Smooth muscle cell of the coronary artery (primary cell): ENCODE data around the gene ITGAX. TPM values are rescaled to one million over a fixed set of nuclear protein-coding genes. Genes with fewer than 3 reads are reported as not detected.

Experiments
- total RNA-seq: library from RNA; depleted of rRNA; stranded (reverse); fragments of >200 nt; gene quantifications from 2 replicates; pipeline ENCODE4 v1.2.3, GENCODE V29; 2014; ENCODE audit warnings: low replicate concordance

ITGAX gene
- total RNA-seq: under 0.01 TPM in 1 of 2 replicates, not detected in the other

GRCh38 chr16:31354394-31355291, at the start of gene ITGAX:
ITGAX (plus strand) TSS chr16:31355176; CDS start chr16:31355255, 79 bp downstream.

GRCh38 chr16:31393056-31393455, 38.1 kb downstream of the ITGAX start, which contains the start of gene ITGAD:
ITGAD (plus strand) TSS chr16:31393335; CDS start chr16:31393361, 26 bp downstream.

GRCh38 chr16:31428279-31428597, 73.3 kb downstream of the ITGAX start, which contains the start of gene COX6A2:
COX6A2 (minus strand) TSS chr16:31428360; CDS start chr16:31428325, 35 bp downstream.

Other genes with a start within 250 kb of the ITGAX start
- gene BCKDK, start 246.8 kb upstream of the ITGAX start, total RNA-seq: 8.3 and 15.0 TPM in 2 replicates
- 26.2 and 26.8 TPM in 2 replicates for gene KAT8, start 237.5 kb upstream of the ITGAX start, total RNA-seq
- gene PRSS8, start 219.4 kb upstream of the ITGAX start, total RNA-seq: not detected in 2 replicates
- gene PRSS36, start 205.1 kb upstream of the ITGAX start, total RNA-seq: 0.45 TPM in 1 of 2 replicates, not detected in the other
- 25.2 and 35.3 TPM in 2 replicates for gene FUS, start 175.0 kb upstream of the ITGAX start, total RNA-seq
- gene PYCARD, start 152.4 kb upstream of the ITGAX start, total RNA-seq: 43.5 and 69.2 TPM in 2 replicates
- gene TRIM72, start 141.1 kb upstream of the ITGAX start, total RNA-seq: under 0.01 TPM in 1 of 2 replicates, not detected in the other
- not detected in 2 replicates for gene PYDC1, start 138.0 kb upstream of the ITGAX start, total RNA-seq
- not detected in 2 replicates for gene ITGAM, start 95.2 kb upstream of the ITGAX start, total RNA-seq
- not detected in 2 replicates for gene ITGAD, start 38.2 kb downstream of the ITGAX start, total RNA-seq
- gene COX6A2, start 73.2 kb downstream of the ITGAX start, total RNA-seq: not detected in 2 replicates
- 0.15 and 0.23 TPM in 2 replicates for gene ZNF843, start 87.6 kb downstream of the ITGAX start, total RNA-seq
- gene ARMC5, start 104.3 kb downstream of the ITGAX start, total RNA-seq: 5.1 and 7.7 TPM in 2 replicates
- gene TGFB1I1, start 117.0 kb downstream of the ITGAX start, total RNA-seq: 3.3 and 30.2 TPM in 2 replicates
- under 0.01 and 0.15 TPM in 2 replicates for gene SLC5A2, start 127.9 kb downstream of the ITGAX start, total RNA-seq
- 33.7 and 44.5 TPM in 2 replicates for gene RUSF1, start 153.2 kb downstream of the ITGAX start, total RNA-seq
- not detected in 2 replicates for gene AHSP, start 172.7 kb downstream of the ITGAX start, total RNA-seq